ENCODE data around the gene TBCD. TPM values are rescaled to one million over a fixed set of nuclear protein-coding genes. Genes with fewer than 3 reads are reported as not detected.
A peak's percentile ranks its signal among the peaks of the same experiment; 100 is the strongest.

TBCD gene
- total RNA-seq, 1 donor from 2014 or later = 122 TPM

GRCh38 chr17:82786427-82786826, 34.6 kb downstream of the TBCD start:
- DNase-seq = no peak
- intact Hi-C loops (cut with micrococcal nuclease) = loop anchor here (10.0 kb wide), 1 partner anchor 78 kb away; no protein-coding TSS in a partner anchor

GRCh38 chr17:82787081-82787848, 35.4 kb downstream of the TBCD start:
- H3K27me3 Mint-ChIP-seq = no peaks in the 10 kb centered on the region
- H3K36me3 Mint-ChIP-seq (ENCODE audit: low read depth) = peaks cover 17% of the 10 kb centered on the region
- intact Hi-C loops (cut with micrococcal nuclease) = loop anchor here (10.0 kb wide), 1 partner anchor 78 kb away; no protein-coding TSS in a partner anchor
- no peak overlapping the region for H3K4me3 Mint-ChIP-seq
- no peak for DNase-seq
- no peak overlapping the region for H3K27ac Mint-ChIP-seq
- no peaks in the 10 kb centered on the region for H3K9me3 Mint-ChIP-seq
- H3K4me1 Mint-ChIP-seq = peaks cover 6% of the 10 kb centered on the region

More at GRCh38 chr17:82786427-82786826, 34.6 kb downstream of the TBCD start:
- Mint-ChIP-seq H3K27me3 (no peaks in the 10 kb centered on the region), H3K36me3 (ENCODE audit: low read depth) (peaks cover 20% of the 10 kb centered on the region), H3K9me3 (no peaks in the 10 kb centered on the region), H3K4me1 (peaks cover 11% of the 10 kb centered on the region), H3K4me3 (no peak overlapping the region), H3K27ac (no peak overlapping the region)

- no peaks in the 10 kb centered on the region for H3K27me3 Mint-ChIP-seq
- no peak overlapping the region for H3K27ac Mint-ChIP-seq
- no peak overlapping the region for H3K4me3 Mint-ChIP-seq
- peaks cover 9% of the 10 kb centered on the region for H3K36me3 Mint-ChIP-seq (ENCODE audit: low read depth)
- intact Hi-C loops (cut with micrococcal nuclease) = loop anchor here (10.0 kb wide), 1 partner anchor 76 kb away; no protein-coding TSS in a partner anchor
- peaks cover 2% of the 10 kb centered on the region for H3K4me1 Mint-ChIP-seq
- no peaks in the 10 kb centered on the region for H3K9me3 Mint-ChIP-seq
- no peak for DNase-seq
Observed at GRCh38 chr17:82788206-82789001, 36.5 kb downstream of the TBCD start.

GRCh38 chr17:82789051-82789592, 37.3 kb downstream of the TBCD start:
- Mint-ChIP-seq H3K4me1 (peaks cover 2% of the 10 kb centered on the region), H3K4me3 (no peak overlapping the region), H3K36me3 (ENCODE audit: low read depth) (peaks cover 8% of the 10 kb centered on the region), H3K27ac (no peak overlapping the region), H3K27me3 (no peaks in the 10 kb centered on the region), H3K9me3 (no peaks in the 10 kb centered on the region)
- DNase-seq = no peak
- intact Hi-C loops (cut with micrococcal nuclease) = loop anchor here (10.0 kb wide), 1 partner anchor 76 kb away; no protein-coding TSS in a partner anchor

GRCh38 chr17:82789806-82790205, 37.9 kb downstream of the TBCD start:
- DNase-seq = no peak
- intact Hi-C loops (cut with micrococcal nuclease) = loop anchor here (10.0 kb wide), 1 partner anchor 75 kb away; no protein-coding TSS in a partner anchor
- Mint-ChIP-seq H3K4me3 (no peak overlapping the region), H3K4me1 (peaks cover 2% of the 10 kb centered on the region), H3K27me3 (no peaks in the 10 kb centered on the region), H3K9me3 (no peaks in the 10 kb centered on the region), H3K27ac (peak overlapping the region; percentile 60), H3K36me3 (ENCODE audit: low read depth) (peaks cover 5% of the 10 kb centered on the region)

- H3K4me3 Mint-ChIP-seq = no peak overlapping the region
- peaks cover 2% of the 10 kb centered on the region for H3K4me1 Mint-ChIP-seq
- peaks cover 5% of the 10 kb centered on the region for H3K36me3 Mint-ChIP-seq (ENCODE audit: low read depth)
- H3K27ac Mint-ChIP-seq = no peak overlapping the region
- DNase-seq = no peak
- H3K27me3 Mint-ChIP-seq = no peaks in the 10 kb centered on the region
- H3K9me3 Mint-ChIP-seq = no peaks in the 10 kb centered on the region
- intact Hi-C loops (cut with micrococcal nuclease) = no loop called here
Observed at GRCh38 chr17:82790391-82790790, 38.5 kb downstream of the TBCD start.

GRCh38 chr17:82791532-82791931, 39.7 kb downstream of the TBCD start:
- Mint-ChIP-seq H3K27ac (no peak overlapping the region), H3K36me3 (ENCODE audit: low read depth) (peaks cover 2% of the 10 kb centered on the region), H3K9me3 (no peaks in the 10 kb centered on the region), H3K4me1 (peaks cover 2% of the 10 kb centered on the region), H3K27me3 (no peaks in the 10 kb centered on the region), H3K4me3 (no peak overlapping the region)
- intact Hi-C loops (cut with micrococcal nuclease) = no loop called here
- no peak for DNase-seq

- no peaks in the 10 kb centered on the region for H3K27me3 Mint-ChIP-seq
- H3K9me3 Mint-ChIP-seq = no peaks in the 10 kb centered on the region
- peaks cover 2% of the 10 kb centered on the region for H3K4me1 Mint-ChIP-seq
- intact Hi-C loops (cut with micrococcal nuclease) = no loop called here
- no peak overlapping the region for H3K27ac Mint-ChIP-seq
- no peak overlapping the region for H3K4me3 Mint-ChIP-seq
- peaks cover 5% of the 10 kb centered on the region for H3K36me3 Mint-ChIP-seq (ENCODE audit: low read depth)
- no peak for DNase-seq
Observed at GRCh38 chr17:82793974-82794630, 42.2 kb downstream of the TBCD start.

- intact Hi-C loops (cut with micrococcal nuclease) = no loop called here
- Mint-ChIP-seq H3K4me3 (no peak overlapping the region), H3K36me3 (ENCODE audit: low read depth) (peaks cover 8% of the 10 kb centered on the region), H3K27me3 (no peaks in the 10 kb centered on the region), H3K27ac (no peak overlapping the region), H3K9me3 (no peaks in the 10 kb centered on the region), H3K4me1 (peaks cover 2% of the 10 kb centered on the region)
- DNase-seq = no peak
Observed at GRCh38 chr17:82794781-82795482, 43.1 kb downstream of the TBCD start.

GRCh38 chr17:82795615-82796014, 43.8 kb downstream of the TBCD start:
- intact Hi-C loops (cut with micrococcal nuclease) = no loop called here
- H3K9me3 Mint-ChIP-seq = no peaks in the 10 kb centered on the region
- no peak overlapping the region for H3K4me3 Mint-ChIP-seq
- H3K36me3 Mint-ChIP-seq (ENCODE audit: low read depth) = peaks cover 14% of the 10 kb centered on the region
- no peak for DNase-seq
- no peaks in the 10 kb centered on the region for H3K27me3 Mint-ChIP-seq
- H3K27ac Mint-ChIP-seq = no peak overlapping the region
- H3K4me1 Mint-ChIP-seq = peaks cover 2% of the 10 kb centered on the region

- Mint-ChIP-seq H3K27ac (no peak overlapping the region), H3K4me3 (no peak overlapping the region), H3K4me1 (peaks cover 2% of the 10 kb centered on the region), H3K27me3 (no peaks in the 10 kb centered on the region), H3K36me3 (ENCODE audit: low read depth) (peaks cover 22% of the 10 kb centered on the region), H3K9me3 (no peaks in the 10 kb centered on the region)
- DNase-seq = no peak
- intact Hi-C loops (cut with micrococcal nuclease) = no loop called here
Observed at GRCh38 chr17:82797061-82797460, 45.2 kb downstream of the TBCD start.

GRCh38 chr17:82798752-82799151, 46.9 kb downstream of the TBCD start:
- Mint-ChIP-seq H3K4me3 (no peak overlapping the region), H3K27me3 (no peaks in the 10 kb centered on the region), H3K27ac (no peak overlapping the region), H3K36me3 (ENCODE audit: low read depth) (peaks cover 24% of the 10 kb centered on the region), H3K9me3 (no peaks in the 10 kb centered on the region), H3K4me1 (peaks cover 7% of the 10 kb centered on the region)
- intact Hi-C loops (cut with micrococcal nuclease) = no loop called here
- DNase-seq = no peak

GRCh38 chr17:82799591-82799990, 47.7 kb downstream of the TBCD start:
- Mint-ChIP-seq H3K9me3 (no peaks in the 10 kb centered on the region), H3K4me1 (peaks cover 7% of the 10 kb centered on the region), H3K27ac (no peak overlapping the region), H3K4me3 (no peak overlapping the region), H3K36me3 (ENCODE audit: low read depth) (peaks cover 24% of the 10 kb centered on the region), H3K27me3 (no peaks in the 10 kb centered on the region)
- intact Hi-C loops (cut with micrococcal nuclease) = no loop called here
- DNase-seq = no peak
